SK-N-SH (cell line): Measurements from ENCODE around the gene KAT6B. TPM values are rescaled to one million over a fixed set of nuclear protein-coding genes. Genes with fewer than 3 reads are reported as not detected.

Source experiments
- CTCF ChIA-PET: fragments of 300-600, 350-600 bp; formaldehyde crosslinking; extraction: SDS; loops from one replicate; lab custom pipeline; 2021; lab: Yijun Ruan, JAX
- POLR2A ChIA-PET: fragments of 350-600 bp; sonication (Branson Sonifier 250); formaldehyde crosslinking; extraction: SDS; loops from one replicate; lab custom pipeline; 2020; ENCODE audit warnings: antibody characterized with exemption, inconsistent platforms; lab: Yijun Ruan, JAX
- DNase-seq: peaks from one replicate; pipeline ENCODE4 v3.0.0; 2012
- H2AFZ ChIP-seq: fragments of 200-600 bp; sonication (generic); 2 replicates; pipeline ENCODE4 v1.8.1; 2016; ENCODE audit warnings: antibody characterized with exemption, mild to moderate bottlenecking, low read depth
- H3F3A ChIP-seq: fragments of 200-600 bp; sonication (generic); replicated peaks from 2 replicates; pipeline ENCODE3; 2016; ENCODE audit warnings: antibody characterized with exemption, mild to moderate bottlenecking; ENCODE audit not compliant: insufficient read depth
- H3K27ac ChIP-seq, 2 experiments: fragments of 200-500 bp in 1 of 2; fragments of 200-600 bp in 1 of 2; sonication (Bioruptor generic) in 1 of 2; sonication (generic), shearing (Covaris generic) in 1 of 2; 2 replicates each; pipeline versions ENCODE4 v1.5.1 to v1.6.1; 2014 to 2016; ENCODE audit warnings: low read depth in 2 of 2, inconsistent platforms in 1 of 2, low read length in 1 of 2, mild to moderate bottlenecking in 1 of 2, mixed read lengths in 1 of 2
- H3K27me3 ChIP-seq: fragments of 200-600 bp; sonication (generic), shearing (Covaris generic); 2 replicates; pipeline ENCODE4 v1.6.1; 2016; ENCODE audit warnings: mixed run types; ENCODE audit not compliant: insufficient read depth
- H3K36me3 ChIP-seq, 2 experiments: fragments of 200-500 bp in 1 of 2; fragments of 200-600 bp in 1 of 2; sonication (Bioruptor generic) in 1 of 2; sonication (generic) in 1 of 2; replicated peaks in 1 of 2; 2 replicates each; pipeline versions ENCODE3 to v1.5.1; 2014 to 2016; ENCODE audit warnings: low read length in 1 of 2, mild to moderate bottlenecking in 1 of 2; ENCODE audit not compliant: insufficient read depth in 2 of 2, control insufficient read depth in 1 of 2
- H3K4me1 ChIP-seq, 2 experiments: fragments of 200-500 bp in 1 of 2; fragments of 200-600 bp in 1 of 2; sonication (Bioruptor generic) in 1 of 2; sonication (generic), shearing (Covaris generic) in 1 of 2; 2 replicates each; pipeline versions ENCODE4 v1.5.1 to v1.6.1; 2014 to 2016; ENCODE audit warnings: low read depth in 1 of 2, low read length in 1 of 2, mixed run types in 1 of 2; ENCODE audit not compliant: insufficient read depth in 2 of 2, control insufficient read depth in 1 of 2
- H3K4me2 ChIP-seq: fragments of 200-600 bp; sonication (generic), shearing (Covaris generic); 2 replicates; pipeline ENCODE4 v1.6.1; 2017; ENCODE audit warnings: mixed run types
- H3K4me3 ChIP-seq, 2 experiments: fragments of 200-500 bp in 1 of 2; fragments of 200-600 bp in 1 of 2; sonication (Bioruptor generic) in 1 of 2; sonication (generic), shearing (Covaris generic) in 1 of 2; 2 replicates each; pipeline versions ENCODE4 v1.5.1 to v1.8.1; 2014 to 2016; ENCODE audit warnings: low read depth in 2 of 2, inconsistent platforms in 1 of 2, low read length in 1 of 2, mild to moderate bottlenecking in 1 of 2, mixed read lengths in 1 of 2, moderate library complexity in 1 of 2
- H3K79me2 ChIP-seq: fragments of 200-600 bp; sonication (generic); 2 replicates; pipeline ENCODE4 v1.8.1; 2017; ENCODE audit warnings: mild to moderate bottlenecking; ENCODE audit not compliant: insufficient read depth
- H3K9ac ChIP-seq: fragments of 200-600 bp; sonication (generic); 2 replicates; pipeline ENCODE4 v1.6.1; 2017; ENCODE audit warnings: mixed run types
- H3K9me2 ChIP-seq: fragments of 200-600 bp; sonication (generic); 2 replicates; pipeline ENCODE4 v1.6.1; 2017; ENCODE audit warnings: mixed run types
- H3K9me3 ChIP-seq: fragments of 200-600 bp; sonication (generic); 2 replicates; pipeline ENCODE4 v1.6.1; 2017; ENCODE audit warnings: mixed run types, mild to moderate bottlenecking, moderate library complexity
- H4K20me1 ChIP-seq: fragments of 200-600 bp; sonication (generic); 2 replicates; pipeline ENCODE4 v1.6.1; 2017; ENCODE audit warnings: mild to moderate bottlenecking, mixed run types; ENCODE audit not compliant: insufficient read depth
- CHD2 ChIP-seq: fragments of 150-350 bp; IDR thresholded peaks from 2 replicates; pipeline ENCODE4 v1.6.1; 2018; ENCODE audit warnings: low read length; ENCODE audit not compliant: partially characterized antibody
- CTCF ChIP-seq: fragments of 200-600 bp; sonication (generic); IDR thresholded peaks from 2 replicates; pipeline ENCODE4 v1.6.1; 2017; ENCODE audit warnings: antibody characterized with exemption, mild to moderate bottlenecking, moderate library complexity
- ELF1 ChIP-seq: IDR thresholded peaks from 2 replicates; pipeline ENCODE4 v1.4.0; 2012
- FOSL2 ChIP-seq: IDR thresholded peaks from 2 replicates; pipeline ENCODE4 v1.4.0; 2012; ENCODE audit warnings: low read depth, mild to moderate bottlenecking, moderate library complexity, borderline replicate concordance
- FOXM1 ChIP-seq: IDR thresholded peaks from 2 replicates; pipeline ENCODE4 v1.4.0; 2012; ENCODE audit warnings: low read depth, mild to moderate bottlenecking
- GATA2 ChIP-seq: sonication (generic); formaldehyde crosslinking; IDR thresholded peaks from 2 replicates; pipeline ENCODE4 v1.5.0; 2020; ENCODE audit warnings: mild to moderate bottlenecking, missing genetic modification reagents
- IRF3 ChIP-seq: fragments of 150-350 bp; IDR thresholded peaks from 2 replicates; pipeline ENCODE4 v1.6.1; 2016; ENCODE audit warnings: mild to moderate bottlenecking, low read depth, low read length
- MEF2A ChIP-seq: IDR thresholded peaks from 2 replicates; pipeline ENCODE4 v1.4.0; 2012; ENCODE audit warnings: low read depth, borderline replicate concordance
- MXI1 ChIP-seq: IDR thresholded peaks from 2 replicates; pipeline ENCODE4 v1.6.1; 2012; ENCODE audit warnings: mild to moderate bottlenecking, low read depth, low read length, improper control_type of control experiment
- NFIC ChIP-seq: IDR thresholded peaks from 2 replicates; pipeline ENCODE4 v1.4.0; 2012; ENCODE audit warnings: borderline replicate concordance
- POLR2AphosphoS5 ChIP-seq: IDR thresholded peaks from 2 replicates; pipeline ENCODE4 v1.6.1; 2012; ENCODE audit warnings: low read depth, low read length
- REST ChIP-seq: IDR thresholded peaks from 2 replicates; pipeline ENCODE4 v1.6.1; 2012; ENCODE audit warnings: mild to moderate bottlenecking, low read depth, low read length, moderate library complexity
- SMC3 ChIP-seq: IDR thresholded peaks from 2 replicates; pipeline ENCODE4 v1.6.1; 2012; ENCODE audit warnings: low read depth, low read length, improper control_type of control experiment
- TAF1 ChIP-seq: IDR thresholded peaks from 2 replicates; pipeline ENCODE4 v1.6.1; 2012; ENCODE audit warnings: low read depth, mild to moderate bottlenecking, low read length, moderate library complexity, borderline replicate concordance
- TCF12 ChIP-seq: IDR thresholded peaks from 2 replicates; pipeline ENCODE4 v1.4.0; 2012
- TEAD4 ChIP-seq: IDR thresholded peaks from 2 replicates; pipeline ENCODE4 v1.4.0; 2012; ENCODE audit warnings: mild to moderate bottlenecking, borderline replicate concordance; ENCODE audit not compliant: insufficient read depth
- USF2 ChIP-seq: fragments of 150-350 bp; IDR thresholded peaks from 2 replicates; pipeline ENCODE4 v1.6.1; 2017; ENCODE audit warnings: antibody characterized with exemption, low read length, low read depth, borderline replicate concordance
- YY1 ChIP-seq: IDR thresholded peaks from 2 replicates; pipeline ENCODE4 v1.4.0; 2012; ENCODE audit warnings: low read depth, mild to moderate bottlenecking
- WGBS: methylation state at CpG from one replicate; pipeline ENCODE4 v1.1.6; 2017; ENCODE audit warnings: low lambda C conversion rate; 5-methylcytosine and 5-hydroxymethylcytosine counted together
- polyA plus RNA-seq, 3 experiments: library from polyadenylated mRNA; depleted of rRNA; stranded (reverse); fragments of >200 nt; gene quantifications; 2 replicates each; pipeline ENCODE4 v1.2.3, GENCODE V29; 2012

KAT6B gene
- polyA plus RNA-seq, 1 of the 3 experiments (the other 2 are of a cell fraction): 4.3 TPM

GRCh38 chr10:74932648-74933047 lies 106.2 kb downstream of the KAT6B start:
- no peak overlapping the region for H2AFZ ChIP-seq
- no peak overlapping the region for H3K4me3 ChIP-seq
- TF ChIP-seq GATA2: no peak
- no peak for TF ChIP-seq IRF3
- no peak for TF ChIP-seq MXI1
- TF ChIP-seq ELF1: no peak
- no peak for TF ChIP-seq FOSL2
- TF ChIP-seq FOXM1: no peak
- no peak overlapping the region for H3K9ac ChIP-seq
- H4K20me1 ChIP-seq: peaks cover 30% of the 10 kb centered on the region
- no peaks in the 10 kb centered on the region for H3K9me2 ChIP-seq
- H3K36me3 ChIP-seq: no peaks in the 10 kb centered on the region
- H3K27ac ChIP-seq: no peak overlapping the region
- peaks cover 29% of the 10 kb centered on the region for H3F3A ChIP-seq
- CTCF ChIA-PET: interaction anchor here (1.0 kb wide), 1 partner anchor 77 kb away, joined by 3 read pairs; no protein-coding TSS in a partner anchor
- H3K79me2 ChIP-seq: peaks cover 72% of the 10 kb centered on the region
- DNase-seq: no peak
- peaks cover 15 to 38% of the 10 kb centered on the region in 2 experiments for H3K4me1 ChIP-seq
- POLR2A ChIA-PET: no interaction called here
- WGBS: 93% methylated on average over 3 of the region's 3 CpGs
- no peak overlapping the region for H3K4me2 ChIP-seq
- no peaks in the 10 kb centered on the region for H3K27me3 ChIP-seq
- H3K9me3 ChIP-seq: no peaks in the 10 kb centered on the region

- POLR2A ChIA-PET: no interaction called here
- H3K9me2 ChIP-seq: no peaks in the 10 kb centered on the region
- H4K20me1 ChIP-seq: peaks cover 28% of the 10 kb centered on the region
- TF ChIP-seq CHD2 (no peak), REST (no peak), MEF2A (no peak), YY1 (no peak), TCF12 (no peak), USF2 (no peak), TAF1 (no peak), POLR2AphosphoS5 (no peak), FOXM1 (no peak), NFIC (no peak), CTCF (no peak), SMC3 (no peak), TEAD4 (no peak)
These were observed 107.9 kb downstream of the KAT6B start for GRCh38 chr10:74934100-74934812.

More at GRCh38 chr10:74934100-74934812, 107.9 kb downstream of the KAT6B start:
- H3K27me3 ChIP-seq: no peaks in the 10 kb centered on the region
- no peak overlapping the region for H3K27ac ChIP-seq
- no peak overlapping the region for H2AFZ ChIP-seq
- peaks cover 74% of the 10 kb centered on the region for H3K79me2 ChIP-seq
- CTCF ChIA-PET: no interaction called here
- peaks cover 13 to 23% of the 10 kb centered on the region in 2 experiments; a peak in 3 of 4 replicates for H3K4me1 ChIP-seq
- no peak overlapping the region for H3K9ac ChIP-seq
- no peak overlapping the region for H3K4me2 ChIP-seq
- no peak for DNase-seq
- WGBS: 94% methylated on average over 12 of the region's 12 CpGs
- peaks cover 15% of the 10 kb centered on the region for H3F3A ChIP-seq
- no peaks in the 10 kb centered on the region for H3K36me3 ChIP-seq
- no peaks in the 10 kb centered on the region for H3K9me3 ChIP-seq
- no peak overlapping the region for H3K4me3 ChIP-seq
